Small intestine (tissue), 7 donors: ENCODE data around the gene UNG. TPM values are rescaled to one million over a fixed set of nuclear protein-coding genes. Genes with fewer than 3 reads are reported as not detected.

ENCODE experiments used
- DNase-seq, 2 donors: peaks; one replicate each; pipeline versions ENCODE4 v3.0.0 to v3.0.0-alpha.2; 2013
- FAIRE-seq: peaks from 2 replicates; lab custom pipeline; 2012; peaks lifted over from hg19 to GRCh38; lab: Jason Lieb, UNC
- H3K27ac ChIP-seq, 3 donors: one replicate each; pipeline ENCODE4 v1.5.1; 2013; ENCODE audit warnings: low read length in 2 of 3, mild to moderate bottlenecking in 2 of 3, control low read depth in 1 of 3, inconsistent platforms in 1 of 3, low read depth in 1 of 3, moderate library complexity in 1 of 3
- H3K27me3 ChIP-seq, 3 donors: one replicate each; pipeline ENCODE4 v1.6.1; 2013; ENCODE audit warnings: low read length in 3 of 3, inconsistent platforms in 1 of 3; ENCODE audit not compliant: control insufficient read depth in 3 of 3, insufficient read depth in 3 of 3
- H3K36me3 ChIP-seq, 3 donors: one replicate each; pipeline ENCODE4 v1.6.1; 2013; ENCODE audit warnings: low read length in 3 of 3, inconsistent platforms in 1 of 3, low read depth in 1 of 3, mild to moderate bottlenecking in 1 of 3, moderate library complexity in 1 of 3; ENCODE audit not compliant: control insufficient read depth in 3 of 3, insufficient read depth in 2 of 3
- H3K4me1 ChIP-seq, 3 donors: one replicate each; pipeline ENCODE4 v1.6.1; 2013; ENCODE audit warnings: low read length in 2 of 3, inconsistent platforms in 1 of 3, low read depth in 1 of 3, mild to moderate bottlenecking in 1 of 3, moderate library complexity in 1 of 3; ENCODE audit not compliant: control insufficient read depth in 3 of 3, insufficient read depth in 2 of 3
- H3K4me3 ChIP-seq, 3 donors: one replicate each; pipeline ENCODE4 v1.5.1; 2013; ENCODE audit warnings: low read length in 3 of 3, control low read depth in 1 of 3, inconsistent platforms in 1 of 3, low read depth in 1 of 3, mild to moderate bottlenecking in 1 of 3, moderate library complexity in 1 of 3
- H3K9me3 ChIP-seq, 2 donors: one replicate each; pipeline ENCODE4 v1.6.1; 2013; ENCODE audit warnings: low read depth in 1 of 2, low read length in 1 of 2; ENCODE audit not compliant: control insufficient read depth in 2 of 2, insufficient read depth in 1 of 2
- WGBS, 3 donors: extraction: QIAGEN DNeasy Blood & Tissue Kit; methylation state at CpG; one replicate each; pipeline ENCODE4 v1.1.7; 2013; 5-methylcytosine and 5-hydroxymethylcytosine counted together
- polyA plus RNA-seq, 4 donors: library from polyadenylated mRNA; stranded (reverse) in 3 of 4; unstranded in 1 of 4; fragments of 200-250 nt in 3 of 4; fragments of 120-200 nt in 1 of 4; gene quantifications; one replicate each; pipeline versions ENCODE4 v1.2.1 to v1.2.3, GENCODE V29; 2013
- donor health status: healthy with polysubstance abuse.
- donor health status: control.
- donor health status: control.
- donor health status: Bipolar disorder and iron deficiency.
- donor health status: healthy.

Gene UNG
- polyA plus RNA-seq, 4 donors = 11.9 to 44.4 (median 26.7) TPM

- H3K36me3 ChIP-seq = peaks cover 0 to 2% (median 2%) of the 10 kb centered on the region in 3 donors
- H3K27me3 ChIP-seq = no peaks in the 10 kb centered on the region
- no peak for DNase-seq
- 30 to 61% (median 31%) methylated on average over 12 of the region's 12 CpGs for WGBS, 3 donors
- H3K9me3 ChIP-seq = no peaks in the 10 kb centered on the region
- peak overlapping the region; percentile 88 to 94 (median 93) for H3K27ac ChIP-seq
- no peak overlapping the region for H3K4me3 ChIP-seq
- H3K4me1 ChIP-seq = peaks cover 2 to 52% (median 11%) of the 10 kb centered on the region in 3 donors
- no peak for FAIRE-seq
Measured at GRCh38 chr12:109116611-109116949, 19.2 kb downstream of the UNG start.

GRCh38 chr12:109120095-109120494 lies 22.7 kb downstream of the UNG start:
- Histone ChIP-seq H3K4me3 (no peak overlapping the region), H3K27me3 (no peaks in the 10 kb centered on the region), H3K27ac (no peak overlapping the region), H3K36me3 (peaks cover 0 to 2% (median 0%) of the 10 kb centered on the region in 3 donors), H3K4me1 (peaks cover 2 to 36% (median 8%) of the 10 kb centered on the region in 3 donors), H3K9me3 (no peaks in the 10 kb centered on the region)
- DNase-seq (no peak), FAIRE-seq (no peak)
- 40 to 72% (median 56%) methylated on average over 2 of the region's 2 CpGs for WGBS, 3 donors

GRCh38 chr12:109120557-109120956 lies 23.2 kb downstream of the UNG start:
- FAIRE-seq = no peak
- Histone ChIP-seq H3K27me3 (no peaks in the 10 kb centered on the region), H3K36me3 (peaks cover 0 to 2% (median 0%) of the 10 kb centered on the region in 3 donors), H3K4me3 (no peak overlapping the region), H3K4me1 (peaks cover 2 to 31% (median 4%) of the 10 kb centered on the region in 3 donors), H3K9me3 (no peaks in the 10 kb centered on the region), H3K27ac (no peak overlapping the region)
- no peak for DNase-seq
- 47 to 80% (median 55%) methylated on average over 4 of the region's 4 CpGs for WGBS, 3 donors

- FAIRE-seq = no peak
- DNase-seq = no peak
- Histone ChIP-seq H3K27me3 (no peaks in the 10 kb centered on the region), H3K9me3 (no peaks in the 10 kb centered on the region), H3K4me3 (no peak overlapping the region), H3K4me1 (peaks cover 2 to 22% (median 2%) of the 10 kb centered on the region in 3 donors), H3K27ac (no peak overlapping the region), H3K36me3 (peaks cover 0 to 5% (median 4%) of the 10 kb centered on the region in 3 donors)
- 90 to 96% (median 92%) methylated on average over 3 of the region's 3 CpGs for WGBS, 3 donors
Measured at GRCh38 chr12:109121346-109121880, 24.0 kb downstream of the UNG start.

- Histone ChIP-seq H3K4me1 (peaks cover 0 to 2% (median under 1%) of the 10 kb centered on the region in 3 donors), H3K9me3 (no peaks in the 10 kb centered on the region), H3K4me3 (no peak overlapping the region), H3K27ac (no peak overlapping the region), H3K36me3 (peaks cover 0 to 5% (median 4%) of the 10 kb centered on the region in 3 donors), H3K27me3 (no peaks in the 10 kb centered on the region)
- DNase-seq = no peak
- FAIRE-seq = no peak
- WGBS, 3 donors = 84 to 85% (median 84%) methylated on average over 12 of the region's 12 CpGs
Measured at GRCh38 chr12:109124878-109125648, 27.7 kb downstream of the UNG start.

- H3K36me3 ChIP-seq = peaks cover 0 to 5% (median 4%) of the 10 kb centered on the region in 3 donors
Measured at GRCh38 chr12:109125791-109126190, 28.4 kb downstream of the UNG start.

GRCh38 chr12:109126784-109127183 lies 29.4 kb downstream of the UNG start:
- no peaks in the 10 kb centered on the region for H3K9me3 ChIP-seq
- no peak for FAIRE-seq
- WGBS, 3 donors = 70 to 86% (median 84%) methylated on average over 3 of the region's 3 CpGs
- no peak for DNase-seq
- no peak overlapping the region for H3K27ac ChIP-seq
- H3K4me1 ChIP-seq = no peaks in the 10 kb centered on the region
- H3K27me3 ChIP-seq = no peaks in the 10 kb centered on the region
- H3K4me3 ChIP-seq = no peak overlapping the region
- peaks cover 0 to 4% (median 4%) of the 10 kb centered on the region in 3 donors for H3K36me3 ChIP-seq

More at GRCh38 chr12:109125791-109126190, 28.4 kb downstream of the UNG start:
- Histone ChIP-seq H3K4me1 (no peaks in the 10 kb centered on the region), H3K27me3 (no peaks in the 10 kb centered on the region), H3K27ac (no peak overlapping the region), H3K9me3 (no peaks in the 10 kb centered on the region), H3K4me3 (no peak overlapping the region)
- 48 to 70% (median 61%) methylated on average over 7 of the region's 7 CpGs for WGBS, 3 donors
- DNase-seq = no peak
- no peak for FAIRE-seq

GRCh38 chr12:109127533-109128242 lies 30.3 kb downstream of the UNG start:
- H3K27ac ChIP-seq = no peak overlapping the region
- H3K27me3 ChIP-seq = no peaks in the 10 kb centered on the region
- FAIRE-seq = no peak
- no peak for DNase-seq
- H3K36me3 ChIP-seq = peaks cover 0 to 5% (median 4%) of the 10 kb centered on the region in 3 donors
- no peaks in the 10 kb centered on the region for H3K4me1 ChIP-seq
- no peak overlapping the region for H3K4me3 ChIP-seq
- WGBS, 3 donors = 92 to 93% (median 93%) methylated on average over 13 of the region's 13 CpGs
- no peaks in the 10 kb centered on the region for H3K9me3 ChIP-seq
